Neutrophil (primary cell): Measurements from ENCODE around the gene TMTC2.

Experiments used
- H3K27ac ChIP-seq: fragments of 200-600 bp; sonication (generic); 2 replicates; pipeline ENCODE4 v1.5.1; 2016; ENCODE audit warnings: mild to moderate bottlenecking, moderate library complexity
- H3K27me3 ChIP-seq: fragments of 200-600 bp; sonication (generic); 2 replicates; pipeline ENCODE4 v1.6.0; 2016; ENCODE audit warnings: mild to moderate bottlenecking
- H3K36me3 ChIP-seq: fragments of 200-600 bp; sonication (generic); 2 replicates; pipeline ENCODE4 v1.5.1; 2017
- H3K4me1 ChIP-seq, 2 experiments: fragments of 200-600 bp in 1 of 2; sonication (generic) in 1 of 2; 1 replicate in 1 of 2; 2 replicates in 1 of 2; pipeline versions ENCODE4 v1.5.1 to v1.6.1; 2013 to 2016; ENCODE audit warnings: low read depth in 1 of 2, low read length in 1 of 2, mild to moderate bottlenecking in 1 of 2, moderate library complexity in 1 of 2; ENCODE audit not compliant: control insufficient read depth in 1 of 2, insufficient read depth in 1 of 2
- H3K4me3 ChIP-seq, 2 experiments: fragments of 200-600 bp in 1 of 2; sonication (generic) in 1 of 2; 1 replicate in 1 of 2; 2 replicates in 1 of 2; pipeline ENCODE4 v1.5.1; 2013 to 2016; ENCODE audit warnings: low read depth in 1 of 2, low read length in 1 of 2, mild to moderate bottlenecking in 1 of 2, moderate library complexity in 1 of 2
- H3K9me3 ChIP-seq: fragments of 200-600 bp; sonication (generic); 2 replicates; pipeline ENCODE4 v1.5.1; 2016
- TF ChIP-seq, protein P1 (sequence below): fragments of 200-600 bp; sonication (generic); IDR thresholded peaks from 2 replicates; pipeline ENCODE4 v1.5.1; 2016; ENCODE audit warnings: antibody characterized with exemption

The TMTC2 gene

DNA sequence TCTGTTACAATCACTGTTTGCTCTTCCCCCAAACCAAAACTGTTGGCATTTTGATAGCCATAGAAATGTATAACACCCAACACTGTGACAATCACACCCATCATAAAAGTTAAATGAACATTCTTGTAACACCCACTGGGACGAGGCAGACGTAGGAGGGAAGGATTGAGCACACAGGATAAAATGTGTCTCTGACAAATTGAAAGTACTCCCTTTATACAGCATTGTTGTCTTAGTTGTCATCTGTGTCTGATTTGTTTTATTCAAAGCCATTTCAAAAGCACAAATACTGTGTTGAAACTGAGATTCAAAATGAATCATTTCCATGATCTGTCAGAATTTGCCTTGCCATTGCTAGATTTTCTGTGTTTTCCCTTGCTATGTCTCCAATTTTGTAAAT is 436.3 kb downstream of the TMTC2 start:
- Histone ChIP-seq H3K4me1 (no peaks in the 10 kb centered on the region), H3K9me3 (no peaks in the 10 kb centered on the region)

DNA sequence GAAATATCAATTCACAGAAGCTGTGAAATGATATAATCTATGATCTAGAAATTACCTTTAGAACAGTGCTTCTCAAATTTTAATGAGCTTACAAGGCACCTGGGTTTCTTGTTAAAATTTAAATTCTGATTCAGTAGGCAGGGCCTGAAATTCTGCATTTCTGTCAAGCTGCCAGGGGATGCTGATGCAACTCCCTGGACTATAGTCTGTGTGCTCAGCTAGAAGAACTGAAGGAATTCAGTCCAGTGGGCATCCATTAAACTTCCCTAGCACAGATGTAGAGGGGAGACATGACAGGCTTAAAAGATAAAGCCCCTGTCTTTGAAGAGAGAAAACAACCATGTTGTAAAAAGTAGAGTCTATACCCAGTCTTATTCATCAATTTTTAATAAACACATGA is 441.8 kb downstream of the TMTC2 start:
- no peaks in the 10 kb centered on the region for H3K36me3 ChIP-seq
- no peak overlapping the region for H3K27ac ChIP-seq

More for the DNA sequence above, 436.3 kb downstream of the TMTC2 start:
- H3K27ac ChIP-seq: no peak overlapping the region
- no peaks in the 10 kb centered on the region for H3K27me3 ChIP-seq
- H3K4me3 ChIP-seq: no peak overlapping the region
- TF ChIP-seq, protein P1, sequence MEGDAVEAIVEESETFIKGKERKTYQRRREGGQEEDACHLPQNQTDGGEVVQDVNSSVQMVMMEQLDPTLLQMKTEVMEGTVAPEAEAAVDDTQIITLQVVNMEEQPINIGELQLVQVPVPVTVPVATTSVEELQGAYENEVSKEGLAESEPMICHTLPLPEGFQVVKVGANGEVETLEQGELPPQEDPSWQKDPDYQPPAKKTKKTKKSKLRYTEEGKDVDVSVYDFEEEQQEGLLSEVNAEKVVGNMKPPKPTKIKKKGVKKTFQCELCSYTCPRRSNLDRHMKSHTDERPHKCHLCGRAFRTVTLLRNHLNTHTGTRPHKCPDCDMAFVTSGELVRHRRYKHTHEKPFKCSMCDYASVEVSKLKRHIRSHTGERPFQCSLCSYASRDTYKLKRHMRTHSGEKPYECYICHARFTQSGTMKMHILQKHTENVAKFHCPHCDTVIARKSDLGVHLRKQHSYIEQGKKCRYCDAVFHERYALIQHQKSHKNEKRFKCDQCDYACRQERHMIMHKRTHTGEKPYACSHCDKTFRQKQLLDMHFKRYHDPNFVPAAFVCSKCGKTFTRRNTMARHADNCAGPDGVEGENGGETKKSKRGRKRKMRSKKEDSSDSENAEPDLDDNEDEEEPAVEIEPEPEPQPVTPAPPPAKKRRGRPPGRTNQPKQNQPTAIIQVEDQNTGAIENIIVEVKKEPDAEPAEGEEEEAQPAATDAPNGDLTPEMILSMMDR: no peak
- H3K36me3 ChIP-seq: no peaks in the 10 kb centered on the region

DNA sequence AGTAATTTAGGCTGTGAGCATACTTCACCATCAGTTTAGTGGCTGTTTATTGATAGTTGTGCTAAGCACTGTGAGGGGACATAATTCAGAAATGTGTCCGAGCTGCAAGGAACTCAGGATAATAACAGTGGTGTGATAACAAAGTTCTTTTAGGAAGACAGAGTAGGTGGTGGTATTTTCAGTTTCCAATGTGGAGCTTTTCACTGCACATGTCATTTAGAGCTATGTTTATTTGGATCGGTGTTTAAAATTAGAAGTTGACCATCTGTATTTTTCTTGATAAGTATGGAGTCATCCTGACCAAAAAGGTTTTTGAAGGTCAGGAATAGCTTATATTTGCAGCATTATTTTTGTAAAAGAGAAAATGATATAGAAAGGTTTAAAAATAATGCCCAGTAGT is 443.5 kb downstream of the TMTC2 start:
- TF ChIP-seq, protein P1: no peak
- Histone ChIP-seq H3K27ac (no peak overlapping the region), H3K9me3 (no peaks in the 10 kb centered on the region), H3K4me3 (no peak overlapping the region), H3K4me1 (no peaks in the 10 kb centered on the region), H3K36me3 (no peaks in the 10 kb centered on the region), H3K27me3 (no peaks in the 10 kb centered on the region)

More for the DNA sequence above, 441.8 kb downstream of the TMTC2 start:
- Histone ChIP-seq H3K4me3 (no peak overlapping the region), H3K27me3 (no peaks in the 10 kb centered on the region), H3K9me3 (no peaks in the 10 kb centered on the region), H3K4me1 (no peaks in the 10 kb centered on the region)
- TF ChIP-seq, protein P1: no peak

DNA sequence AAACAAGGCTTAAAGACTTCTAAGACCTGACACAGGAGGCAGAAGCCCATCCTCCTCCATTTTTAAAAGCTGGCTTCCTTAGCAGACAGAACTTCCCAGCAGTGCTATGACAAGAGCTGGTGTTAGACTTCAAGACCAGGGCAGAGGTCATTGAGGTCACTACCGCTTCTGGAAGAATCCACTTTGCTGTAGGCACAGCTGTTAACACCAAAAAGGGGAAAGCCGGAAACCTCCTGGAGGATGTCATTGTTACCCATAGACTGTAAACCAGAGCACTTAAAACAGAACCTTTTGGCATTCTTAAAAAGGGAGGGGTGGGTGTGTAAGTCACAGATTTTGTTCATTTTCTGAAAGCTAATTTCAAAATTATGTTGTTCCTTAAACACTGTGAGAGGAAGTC is 445.7 kb downstream of the TMTC2 start:
- TF ChIP-seq, protein P1: no peak
- H3K27ac ChIP-seq: no peak overlapping the region
- no peak overlapping the region for H3K4me3 ChIP-seq
- H3K9me3 ChIP-seq: no peaks in the 10 kb centered on the region
- no peaks in the 10 kb centered on the region for H3K36me3 ChIP-seq
- H3K4me1 ChIP-seq: no peaks in the 10 kb centered on the region
- no peaks in the 10 kb centered on the region for H3K27me3 ChIP-seq

DNA sequence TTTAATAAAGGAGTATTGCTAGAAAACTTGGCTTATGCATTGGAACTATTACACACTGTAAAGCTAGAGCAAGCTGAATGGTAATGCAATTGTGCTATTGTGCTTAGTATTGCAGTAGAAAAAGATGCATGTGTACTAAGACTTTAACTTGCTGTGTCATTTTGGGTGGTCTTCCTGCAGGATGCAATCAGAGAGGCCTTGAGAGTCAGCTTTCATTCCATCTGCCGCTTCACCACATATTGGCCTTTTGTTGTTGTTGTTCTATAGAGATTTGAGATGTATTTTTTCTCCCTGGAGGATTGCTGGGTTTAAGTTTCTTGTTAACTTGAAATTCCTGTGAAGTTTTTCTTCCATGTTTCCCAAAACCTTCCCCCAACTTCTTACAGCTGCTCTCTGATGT is 449.7 kb downstream of the TMTC2 start:
- Histone ChIP-seq H3K4me3 (no peak overlapping the region), H3K4me1 (no peaks in the 10 kb centered on the region), H3K36me3 (no peaks in the 10 kb centered on the region), H3K27me3 (no peaks in the 10 kb centered on the region), H3K27ac (no peak overlapping the region), H3K9me3 (peaks cover 5% of the 10 kb centered on the region)
- TF ChIP-seq, protein P1: no peak

DNA sequence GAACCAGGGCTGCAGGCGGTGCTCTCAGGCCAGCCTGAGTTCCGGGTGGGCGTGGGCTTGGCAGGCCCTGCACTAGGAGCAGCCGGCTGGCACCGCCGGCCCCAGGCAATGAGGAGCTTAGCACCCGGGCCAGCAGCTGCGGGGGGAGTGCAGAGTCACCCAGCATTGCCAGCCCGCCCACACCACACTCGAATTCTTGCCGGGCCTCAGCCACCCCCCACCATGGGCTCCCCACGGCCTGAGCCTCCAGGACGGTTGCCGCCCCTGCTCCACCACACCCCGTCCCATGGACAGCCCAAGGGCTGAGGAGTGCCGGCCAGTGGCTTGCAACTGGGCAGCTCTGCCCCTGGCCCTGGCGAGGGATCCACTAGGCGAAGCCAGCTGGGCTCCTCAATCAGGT is 453.4 kb downstream of the TMTC2 start:
- Histone ChIP-seq H3K27me3 (no peaks in the 10 kb centered on the region), H3K4me1 (no peaks in the 10 kb centered on the region), H3K36me3 (no peaks in the 10 kb centered on the region), H3K27ac (no peak overlapping the region), H3K4me3 (no peak overlapping the region), H3K9me3 (peaks cover 5% of the 10 kb centered on the region)
- TF ChIP-seq, protein P1: no peak
